Keratinocyte (primary cell): ENCODE results near the gene TEKTIP1. TPM values are rescaled to one million over a fixed set of nuclear protein-coding genes. Genes with fewer than 3 reads are reported as not detected.

Source experiments
- DNase-seq: peaks from one replicate; pipeline ENCODE4 v3.0.0-alpha.2; 2011; ENCODE audit warnings: low read depth, missing footprints, low spot score
- FAIRE-seq: peaks from 2 replicates; lab custom pipeline; 2011; peaks lifted over from hg19 to GRCh38; lab: Jason Lieb, UNC
- H2AFZ ChIP-seq: 2 replicates; pipeline ENCODE4 v1.6.0; 2012; ENCODE audit warnings: low read length, control low read depth, inconsistent platforms; ENCODE audit not compliant: control insufficient read depth
- H3K27ac ChIP-seq: 2 replicates; pipeline ENCODE4 v1.5.1; 2011; ENCODE audit warnings: low read length; ENCODE audit not compliant: control insufficient read depth, insufficient read depth
- H3K27me3 ChIP-seq: 3 replicates; pipeline ENCODE4 v1.6.0; 2011; ENCODE audit warnings: low read length; ENCODE audit not compliant: control insufficient read depth, insufficient read depth; ENCODE audit errors: extremely low read depth
- H3K36me3 ChIP-seq, 2 experiments: 2 replicates in 1 of 2; 3 replicates in 1 of 2; pipeline ENCODE4 v1.5.1; 2011; ENCODE audit warnings: low read length in 2 of 2, mild to moderate bottlenecking in 1 of 2; ENCODE audit not compliant: control insufficient read depth in 2 of 2, insufficient read depth in 2 of 2; ENCODE audit errors: extremely low read depth in 1 of 2
- H3K4me1 ChIP-seq: 3 replicates; pipeline ENCODE4 v1.5.1; 2011; ENCODE audit warnings: low read length; ENCODE audit not compliant: control insufficient read depth, insufficient read depth; ENCODE audit errors: extremely low read depth
- H3K4me2 ChIP-seq: 3 replicates; pipeline ENCODE4 v1.6.0; 2011; ENCODE audit warnings: low read depth, low read length; ENCODE audit not compliant: control insufficient read depth, insufficient read depth; ENCODE audit errors: extremely low read depth
- H3K4me3 ChIP-seq, 3 experiments: fragments of 200-600 bp in 1 of 3; sonication (generic) in 1 of 3; 2 replicates in 2 of 3; 3 replicates in 1 of 3; pipeline ENCODE4 v1.5.1; 2011 to 2016; ENCODE audit warnings: low read length in 3 of 3, mild to moderate bottlenecking in 3 of 3, control low read depth in 2 of 3, inconsistent platforms in 1 of 3, low read depth in 1 of 3, mixed read lengths in 1 of 3, mixed run types in 1 of 3, moderate library complexity in 1 of 3; ENCODE audit not compliant: control insufficient read depth in 2 of 3, insufficient read depth in 2 of 3; ENCODE audit errors: extremely low read depth in 1 of 3
- H3K79me2 ChIP-seq: 2 replicates; pipeline ENCODE4 v1.6.0; 2012; ENCODE audit warnings: low read length; ENCODE audit not compliant: control insufficient read depth, insufficient read depth
- H3K9ac ChIP-seq: 3 replicates; pipeline ENCODE4 v1.6.0; 2011; ENCODE audit warnings: low read length; ENCODE audit not compliant: control insufficient read depth, insufficient read depth; ENCODE audit errors: extremely low read depth
- H3K9me1 ChIP-seq: 3 replicates; pipeline ENCODE4 v1.6.0; 2011; ENCODE audit warnings: low read length; ENCODE audit not compliant: control insufficient read depth, insufficient read depth; ENCODE audit errors: extremely low read depth
- H3K9me3 ChIP-seq: 2 replicates; pipeline ENCODE4 v1.5.1; 2012; ENCODE audit warnings: low read depth, low read length; ENCODE audit not compliant: control insufficient read depth
- H4K20me1 ChIP-seq: 3 replicates; pipeline ENCODE4 v1.6.0; 2011; ENCODE audit warnings: low read length; ENCODE audit not compliant: control insufficient read depth, insufficient read depth; ENCODE audit errors: extremely low read depth
- CTCF ChIP-seq, 3 experiments: IDR thresholded peaks in 1 of 3; conservative IDR thresholded peaks in 1 of 3; optimal IDR thresholded peaks in 1 of 3; 2 replicates in 2 of 3; 3 replicates in 1 of 3; pipeline versions ENCODE3 to v1.5.1; 2011; ENCODE audit warnings: low read length in 3 of 3, mild to moderate bottlenecking in 3 of 3, moderate library complexity in 2 of 3, control low read depth in 1 of 3, inconsistent platforms in 1 of 3; ENCODE audit not compliant: insufficient read depth in 2 of 3; ENCODE audit errors: extremely low read depth in 1 of 3
- EZH2 ChIP-seq: IDR thresholded peaks from one replicate; pipeline ENCODE4 v1.6.1; 2012; ENCODE audit warnings: inconsistent platforms, mild to moderate bottlenecking, low read length, moderate library complexity
- dilution Hi-C: fragments of 300-500 bp; cut with MboI; formaldehyde crosslinking; loops from one replicate; pipeline ENCODE4 v1.7.0; 2020; ENCODE audit warnings: low sequenced_read_pairs; ENCODE audit not compliant: extremely low pct_ligation_motif_present
- polyA plus RNA-seq, 5 experiments: library from polyadenylated mRNA; depleted of rRNA in 3 of 5; stranded (reverse) in 3 of 5; stranded (forward) in 1 of 5; unstranded in 1 of 5; fragments of >200 nt; gene quantifications; 1 replicate in 1 of 5; 2 replicates in 3 of 5; 3 replicates in 1 of 5; pipeline versions ENCODE4 v1.2.1 to v1.2.3, GENCODE V29; 2011 to 2012; ENCODE audit warnings: missing spikeins in 2 of 5, low read depth in 1 of 5, low replicate concordance in 1 of 5

Gene TEKTIP1
- polyA plus RNA-seq, 1 donor (not counting 4 experiments of a cell fraction or from before 2014, with no cell fraction given): not detected

- TF ChIP-seq EZH2 (no peak), CTCF (optimal IDR thresholded peaks at IDR 0.05 in 1 of 3, IDR thresholded peaks at IDR 0.05 in 1 of 3, conservative IDR thresholded peaks at IDR 0.05 in 1 of 3; ENCODE audit: extremely low read depth in 1 of 3, insufficient read depth in 2 of 3, low read length in 3 of 3) (no peak)
- FAIRE-seq (no peak), DNase-seq (no peak)
- Histone ChIP-seq H3K9me1 (no peaks in the 10 kb centered on the region), H3K4me1 (no peaks in the 10 kb centered on the region), H4K20me1 (peaks cover 2% of the 10 kb centered on the region), H3K27me3 (no peaks in the 10 kb centered on the region), H2AFZ (no peak overlapping the region), H3K4me3 (no peak overlapping the region), H3K27ac (no peak overlapping the region), H3K79me2 (no peaks in the 10 kb centered on the region), H3K9me3 (no peaks in the 10 kb centered on the region), H3K9ac (no peak overlapping the region), H3K36me3 (peaks cover 5 to 20% of the 10 kb centered on the region in 2 experiments), H3K4me2 (no peak overlapping the region)
- dilution Hi-C loops: no loop called here
These were observed 1.3 kb upstream of the TEKTIP1 start for GRCh38 chr19:3537438-3538240.

- H3K9ac ChIP-seq: no peak overlapping the region
- no peaks in the 10 kb centered on the region for H3K9me3 ChIP-seq
- TF ChIP-seq EZH2: no peak
- no peak for TF ChIP-seq CTCF (optimal IDR thresholded peaks at IDR 0.05 in 1 of 3, IDR thresholded peaks at IDR 0.05 in 1 of 3, conservative IDR thresholded peaks at IDR 0.05 in 1 of 3; ENCODE audit: extremely low read depth in 1 of 3, insufficient read depth in 2 of 3, low read length in 3 of 3)
- no peaks in the 10 kb centered on the region for H3K4me1 ChIP-seq
- peaks cover 5 to 21% of the 10 kb centered on the region in 2 experiments for H3K36me3 ChIP-seq
- DNase-seq (no peak), FAIRE-seq (no peak)
- H3K9me1 ChIP-seq: no peaks in the 10 kb centered on the region
- dilution Hi-C loops: no loop called here
- H3K79me2 ChIP-seq: no peaks in the 10 kb centered on the region
- H4K20me1 ChIP-seq: peaks cover 2% of the 10 kb centered on the region
- H2AFZ ChIP-seq: no peak overlapping the region
- H3K27ac ChIP-seq: no peak overlapping the region
- H3K27me3 ChIP-seq: no peaks in the 10 kb centered on the region
- H3K4me3 ChIP-seq: no peak overlapping the region
- H3K4me2 ChIP-seq: no peak overlapping the region
These were observed 580 bp upstream of the TEKTIP1 start for GRCh38 chr19:3538258-3538929.
